Cortex of kidney (tissue), 1 donor: ENCODE data around the gene PNPLA5.

ENCODE experiments used
- DNase-seq: peaks from one replicate; lab custom pipeline; 2025; lab: John Stamatoyannopoulos, UW

PNPLA5 gene

GRCh38 chr22:43854786-43855271 is 37.0 kb downstream of the PNPLA5 start:
- no peak for DNase-seq

- DNase-seq, result no peak
Observed at GRCh38 chr22:43854121-43854785, 37.6 kb downstream of the PNPLA5 start.

DNA sequence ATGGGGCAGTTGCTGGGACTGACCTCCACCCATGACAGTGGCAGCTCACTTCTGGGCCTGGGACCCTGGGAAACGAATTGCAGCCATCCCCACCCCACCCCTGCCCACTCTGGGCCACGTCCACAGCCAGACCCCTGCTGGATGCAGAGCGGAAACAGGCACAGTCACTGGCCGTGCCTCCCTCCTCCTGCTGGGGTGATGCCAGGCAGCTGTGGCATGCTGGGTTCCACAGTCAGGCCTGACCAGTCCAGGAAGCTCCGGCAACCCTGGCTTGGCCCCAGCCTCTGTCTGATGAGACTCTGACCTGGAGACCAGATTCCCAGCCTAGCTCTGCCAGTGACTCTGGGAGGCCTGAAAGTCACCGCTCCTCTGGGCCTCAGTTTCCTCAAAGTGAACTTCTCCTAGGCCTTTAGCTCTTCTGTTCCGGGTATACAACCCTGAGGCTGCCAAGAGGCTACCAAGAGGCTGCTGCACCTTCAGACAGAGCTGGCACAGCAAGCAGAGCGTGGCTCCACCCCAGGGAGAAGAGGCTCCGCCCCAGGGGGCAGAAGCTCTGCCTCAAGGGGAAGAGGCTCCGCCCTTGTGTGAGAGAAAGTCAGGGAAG is 38.4 kb downstream of the PNPLA5 start:
- DNase-seq, result no peak

DNA sequence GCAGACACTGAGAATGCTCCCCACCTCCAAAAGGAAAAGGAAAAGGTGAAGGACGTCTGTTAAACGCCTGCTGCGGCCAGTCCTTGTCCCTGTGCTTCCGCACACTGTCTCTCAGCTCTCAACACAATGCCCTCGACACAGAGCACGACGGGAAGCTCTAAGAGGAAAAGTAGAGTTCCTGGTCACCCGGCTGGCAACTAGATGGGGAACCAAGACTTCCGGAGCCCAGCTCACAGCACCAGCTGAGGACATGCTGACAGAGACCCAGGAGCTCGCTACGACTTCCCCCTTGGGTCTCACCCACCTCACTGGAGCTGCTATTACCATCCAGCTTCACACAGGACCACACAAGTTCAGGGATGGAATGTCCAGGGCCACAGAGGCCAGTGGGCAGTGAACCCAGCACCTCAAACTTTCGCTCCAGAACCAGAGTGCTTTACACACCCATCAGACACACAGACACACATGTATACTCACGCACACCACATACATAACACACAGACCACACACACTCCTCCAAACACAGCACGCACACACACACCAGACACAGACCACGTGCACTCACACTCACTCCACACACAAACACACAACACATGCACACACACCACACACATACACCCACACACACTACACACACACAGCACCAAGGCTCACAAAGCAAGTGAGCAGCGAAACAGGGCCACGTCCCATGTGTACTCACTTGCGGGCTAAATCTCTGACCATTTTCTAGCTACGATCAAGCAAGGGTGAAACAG is 39.1 kb downstream of the PNPLA5 start:
- DNase-seq, result no peak

- DNase-seq, result no peak
Observed at GRCh38 chr22:43851979-43852307, 39.9 kb downstream of the PNPLA5 start.

- DNase-seq, result no peak
Observed at GRCh38 chr22:43851058-43851978, 40.5 kb downstream of the PNPLA5 start.

GRCh38 chr22:43850529-43850928 is 41.3 kb downstream of the PNPLA5 start:
- DNase-seq, result no peak

- DNase-seq, result no peak
Observed at GRCh38 chr22:43849731-43850130, 42.1 kb downstream of the PNPLA5 start.

- DNase-seq, result no peak
Observed at GRCh38 chr22:43848366-43849171, 43.2 kb downstream of the PNPLA5 start.

DNA sequence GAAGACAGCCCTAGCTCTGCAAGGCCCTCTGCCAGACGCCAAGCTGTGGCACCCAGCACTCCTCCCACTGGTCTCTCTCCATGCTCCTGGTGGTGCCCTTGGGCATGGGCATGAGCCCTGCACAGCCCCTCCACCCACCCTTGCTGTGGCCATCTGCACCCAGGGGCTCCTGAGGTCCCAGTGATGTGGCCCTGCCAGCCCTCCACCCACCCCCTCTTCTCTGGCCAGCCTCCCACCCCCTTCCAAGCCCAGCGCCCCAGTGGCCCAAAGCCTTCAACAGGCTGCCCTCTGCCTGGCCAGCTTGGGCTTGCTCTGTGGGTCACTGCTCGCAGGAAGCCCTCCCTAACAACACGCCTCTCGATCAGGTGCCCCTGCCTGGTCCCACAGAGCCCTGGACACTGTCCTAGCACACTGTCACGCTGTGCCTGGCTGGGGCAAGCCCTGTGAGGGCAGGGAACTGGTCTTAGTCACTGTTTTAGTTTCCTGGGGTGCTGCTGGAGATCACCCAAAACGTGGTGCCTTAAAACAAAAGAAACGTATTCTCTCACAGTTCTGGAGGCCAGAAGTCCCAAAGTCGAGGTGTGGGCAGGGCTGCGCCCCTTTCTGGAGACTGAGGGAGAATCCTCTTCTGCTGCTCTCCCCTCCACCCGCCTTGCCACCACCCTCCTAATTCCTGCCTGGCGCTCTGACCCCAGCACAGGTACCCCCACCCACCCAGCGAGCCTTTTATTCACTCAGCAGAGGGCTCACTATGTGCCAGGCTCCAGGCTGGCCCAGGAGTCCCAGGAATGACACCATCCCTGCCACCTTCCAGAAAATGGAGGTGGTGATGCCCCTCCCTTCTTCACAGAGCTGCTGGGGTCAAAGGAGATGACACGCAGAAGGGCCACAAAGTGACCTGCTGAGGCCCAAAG is 44.2 kb downstream of the PNPLA5 start:
- DNase-seq, result no peak

GRCh38 chr22:43846966-43847365 is 44.8 kb downstream of the PNPLA5 start:
- no peak for DNase-seq

- DNase-seq, result no peak
Observed at GRCh38 chr22:43845981-43846380, 45.8 kb downstream of the PNPLA5 start.

- DNase-seq, result no peak
Observed at GRCh38 chr22:43844560-43845545, 47.0 kb downstream of the PNPLA5 start.

DNA sequence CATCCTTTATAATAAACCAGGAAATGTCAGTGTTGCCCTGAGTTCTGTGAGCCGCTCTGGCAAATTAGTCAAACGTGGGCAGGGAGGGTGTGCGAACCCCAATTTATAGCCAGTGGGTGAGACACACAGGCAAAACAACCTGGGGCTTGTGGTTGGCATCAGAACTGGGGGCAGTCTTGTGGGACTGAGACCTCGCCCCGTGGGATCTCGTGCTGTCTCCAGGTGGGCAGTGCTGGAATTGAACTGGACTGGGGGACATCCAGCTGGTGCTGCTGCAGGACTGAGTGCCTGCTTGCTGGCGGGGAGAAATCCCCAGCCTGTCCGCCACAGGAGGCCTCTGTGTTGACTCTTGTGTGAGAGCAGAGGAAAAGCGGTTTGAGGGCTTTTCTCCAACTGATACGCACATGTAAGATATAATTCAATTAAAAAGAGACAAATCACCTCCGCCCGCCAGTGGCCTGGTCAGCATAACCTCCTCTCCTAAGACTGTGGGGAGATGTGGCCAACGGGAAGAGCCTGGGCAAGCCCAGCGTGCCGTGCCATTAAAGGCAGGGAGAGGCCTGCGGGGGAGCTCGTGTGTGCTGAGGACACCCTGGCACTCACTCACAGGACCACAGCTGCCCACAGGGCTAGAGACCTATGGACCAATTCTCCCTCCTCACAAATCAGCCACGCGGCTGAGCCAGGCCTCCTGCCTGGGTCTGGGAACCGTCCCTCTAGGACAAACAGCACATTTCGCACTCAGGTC is 47.9 kb downstream of the PNPLA5 start:
- DNase-seq, result no peak

DNA sequence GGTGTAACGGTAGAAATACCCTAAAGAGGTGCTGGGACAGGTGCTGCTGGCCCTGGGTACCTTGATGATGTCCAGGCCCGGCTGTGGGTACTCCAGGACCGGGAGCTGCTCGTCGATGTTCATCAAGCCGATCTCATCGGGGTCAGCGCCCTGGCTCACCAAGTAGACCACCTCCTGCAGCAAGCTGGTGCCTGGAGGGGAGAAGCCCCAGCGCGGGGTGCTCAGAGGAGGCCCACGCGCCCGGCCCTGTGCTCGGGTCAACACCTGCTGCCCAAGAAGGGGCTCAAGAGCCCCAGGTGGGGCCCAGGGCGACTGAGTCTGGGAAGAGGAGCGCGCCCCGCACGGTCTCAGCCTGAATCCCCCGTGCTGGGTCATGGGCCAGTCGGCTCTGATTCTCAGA is 50.1 kb downstream of the PNPLA5 start:
- no peak for DNase-seq

GRCh38 chr22:43840851-43841250 is 51.0 kb downstream of the PNPLA5 start:
- DNase-seq, result no peak

DNA sequence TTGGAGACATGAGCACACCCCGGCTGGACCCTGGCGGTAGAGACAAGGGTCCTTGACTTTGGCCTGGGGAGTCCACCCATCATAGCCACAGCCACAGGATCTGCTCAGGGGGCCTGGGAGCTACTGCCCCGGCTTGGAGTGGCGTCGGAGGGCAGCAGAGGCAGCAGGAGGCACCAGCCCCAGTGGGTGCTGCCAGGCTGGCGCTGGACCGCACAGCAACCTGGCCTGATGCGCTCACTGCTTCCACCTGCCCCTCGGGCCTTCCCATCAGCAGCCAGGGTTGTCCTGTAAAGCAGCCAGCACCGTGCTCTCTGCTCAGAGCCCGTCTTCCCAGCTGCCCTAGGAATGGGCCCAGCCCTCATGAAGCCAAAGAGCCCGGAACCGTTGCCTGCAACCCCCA is 51.4 kb downstream of the PNPLA5 start:
- no peak for DNase-seq

DNA sequence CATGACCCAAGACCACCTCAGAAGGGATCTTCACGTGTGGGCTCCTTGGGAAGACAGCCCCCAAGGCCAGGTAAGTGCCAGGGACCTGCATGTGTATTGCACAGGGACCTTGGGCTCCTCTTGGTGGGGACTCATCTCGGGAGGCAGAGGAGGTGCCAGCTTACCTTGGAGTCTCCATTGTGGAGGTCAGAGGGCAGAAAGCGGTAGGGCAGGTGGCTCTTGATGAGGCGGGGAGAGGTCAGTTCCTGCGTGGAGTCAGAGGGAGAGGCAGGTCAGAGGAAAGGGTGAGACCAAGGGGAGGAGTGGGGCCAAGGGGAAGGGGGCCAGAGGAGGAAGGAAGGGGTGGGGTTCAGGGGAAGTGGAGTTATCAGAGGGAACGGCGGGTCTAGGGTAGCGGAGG is 52.0 kb downstream of the PNPLA5 start:
- DNase-seq, result no peak
